GM12875 (cell line): ENCODE measurements around the gene GPR153.

Experiments used
- H3K4me3 ChIP-seq: one replicate; pipeline ENCODE4 v1.5.1; 2011; ENCODE audit warnings: low read depth, low read length, control low read depth
- TF ChIP-seq, protein P1 (sequence below): IDR thresholded peaks from 2 replicates; pipeline ENCODE4 v1.5.1; 2011; ENCODE audit warnings: low read depth, mild to moderate bottlenecking, control low read depth, inconsistent platforms, low read length, moderate library complexity, borderline replicate concordance; ENCODE audit not compliant: insufficient read depth

The GPR153 gene

DNA sequence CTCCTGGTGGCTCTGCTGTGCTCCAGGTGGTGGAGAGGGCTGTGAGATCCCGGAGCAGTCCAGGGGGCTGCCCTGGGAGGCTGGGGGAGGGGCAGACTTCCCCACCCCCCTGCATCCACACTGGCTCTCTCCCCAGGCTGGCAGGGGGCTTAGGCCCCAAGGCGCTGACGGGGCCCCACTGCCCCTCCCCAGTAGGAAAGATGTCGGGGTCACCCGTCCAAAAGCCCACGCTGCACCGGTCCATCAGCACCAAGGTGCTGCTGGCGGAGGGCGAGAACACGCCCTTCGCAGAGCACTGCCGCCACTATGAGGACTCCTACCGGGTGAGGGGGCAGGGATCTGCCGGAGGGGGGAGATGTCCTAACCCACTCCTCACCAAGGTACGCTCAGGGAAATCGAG is 49.2 kb downstream of the GPR153 start:
- TF ChIP-seq, protein P1, sequence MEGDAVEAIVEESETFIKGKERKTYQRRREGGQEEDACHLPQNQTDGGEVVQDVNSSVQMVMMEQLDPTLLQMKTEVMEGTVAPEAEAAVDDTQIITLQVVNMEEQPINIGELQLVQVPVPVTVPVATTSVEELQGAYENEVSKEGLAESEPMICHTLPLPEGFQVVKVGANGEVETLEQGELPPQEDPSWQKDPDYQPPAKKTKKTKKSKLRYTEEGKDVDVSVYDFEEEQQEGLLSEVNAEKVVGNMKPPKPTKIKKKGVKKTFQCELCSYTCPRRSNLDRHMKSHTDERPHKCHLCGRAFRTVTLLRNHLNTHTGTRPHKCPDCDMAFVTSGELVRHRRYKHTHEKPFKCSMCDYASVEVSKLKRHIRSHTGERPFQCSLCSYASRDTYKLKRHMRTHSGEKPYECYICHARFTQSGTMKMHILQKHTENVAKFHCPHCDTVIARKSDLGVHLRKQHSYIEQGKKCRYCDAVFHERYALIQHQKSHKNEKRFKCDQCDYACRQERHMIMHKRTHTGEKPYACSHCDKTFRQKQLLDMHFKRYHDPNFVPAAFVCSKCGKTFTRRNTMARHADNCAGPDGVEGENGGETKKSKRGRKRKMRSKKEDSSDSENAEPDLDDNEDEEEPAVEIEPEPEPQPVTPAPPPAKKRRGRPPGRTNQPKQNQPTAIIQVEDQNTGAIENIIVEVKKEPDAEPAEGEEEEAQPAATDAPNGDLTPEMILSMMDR, result no peak
- no peak overlapping the region for H3K4me3 ChIP-seq

DNA sequence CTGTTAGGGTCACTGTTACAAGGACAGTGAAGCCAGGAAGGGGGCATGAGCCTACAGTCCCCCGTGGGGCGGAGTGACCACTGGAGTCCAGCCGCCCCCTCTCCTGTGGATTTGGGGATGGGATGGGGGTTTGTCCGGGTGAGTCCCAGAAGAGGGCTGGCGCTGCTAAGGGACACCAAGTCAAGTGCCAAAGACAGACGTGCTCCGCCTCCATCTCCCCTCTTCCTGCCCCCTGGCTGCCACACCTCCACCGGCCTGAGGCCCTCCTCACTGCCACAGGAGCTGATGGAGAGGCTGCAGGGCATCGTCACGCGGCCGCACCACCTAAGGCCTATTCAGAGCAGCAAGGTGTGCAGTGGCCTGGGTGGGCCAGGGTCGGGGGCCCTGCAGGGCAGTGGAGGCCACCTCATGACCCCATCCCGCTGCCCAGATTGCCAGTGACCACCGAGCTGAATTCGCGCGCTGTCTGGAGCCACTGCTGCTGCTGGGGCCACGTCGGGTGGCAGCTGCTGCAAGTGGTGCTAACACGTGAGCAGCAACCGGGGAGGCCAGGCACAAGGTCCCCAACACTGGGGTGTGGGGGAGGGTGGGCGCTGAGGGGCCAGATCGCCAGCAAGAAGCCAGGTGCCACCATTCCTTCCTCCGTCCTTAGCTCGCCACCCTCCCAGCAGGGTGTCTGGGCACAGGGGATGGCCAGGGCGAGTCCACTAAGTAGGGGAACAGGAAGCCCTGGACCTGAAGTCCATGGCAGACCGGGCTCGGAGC is 50.1 kb downstream of the GPR153 start:
- no peak overlapping the region for H3K4me3 ChIP-seq
- TF ChIP-seq, protein P1, result no peak

DNA sequence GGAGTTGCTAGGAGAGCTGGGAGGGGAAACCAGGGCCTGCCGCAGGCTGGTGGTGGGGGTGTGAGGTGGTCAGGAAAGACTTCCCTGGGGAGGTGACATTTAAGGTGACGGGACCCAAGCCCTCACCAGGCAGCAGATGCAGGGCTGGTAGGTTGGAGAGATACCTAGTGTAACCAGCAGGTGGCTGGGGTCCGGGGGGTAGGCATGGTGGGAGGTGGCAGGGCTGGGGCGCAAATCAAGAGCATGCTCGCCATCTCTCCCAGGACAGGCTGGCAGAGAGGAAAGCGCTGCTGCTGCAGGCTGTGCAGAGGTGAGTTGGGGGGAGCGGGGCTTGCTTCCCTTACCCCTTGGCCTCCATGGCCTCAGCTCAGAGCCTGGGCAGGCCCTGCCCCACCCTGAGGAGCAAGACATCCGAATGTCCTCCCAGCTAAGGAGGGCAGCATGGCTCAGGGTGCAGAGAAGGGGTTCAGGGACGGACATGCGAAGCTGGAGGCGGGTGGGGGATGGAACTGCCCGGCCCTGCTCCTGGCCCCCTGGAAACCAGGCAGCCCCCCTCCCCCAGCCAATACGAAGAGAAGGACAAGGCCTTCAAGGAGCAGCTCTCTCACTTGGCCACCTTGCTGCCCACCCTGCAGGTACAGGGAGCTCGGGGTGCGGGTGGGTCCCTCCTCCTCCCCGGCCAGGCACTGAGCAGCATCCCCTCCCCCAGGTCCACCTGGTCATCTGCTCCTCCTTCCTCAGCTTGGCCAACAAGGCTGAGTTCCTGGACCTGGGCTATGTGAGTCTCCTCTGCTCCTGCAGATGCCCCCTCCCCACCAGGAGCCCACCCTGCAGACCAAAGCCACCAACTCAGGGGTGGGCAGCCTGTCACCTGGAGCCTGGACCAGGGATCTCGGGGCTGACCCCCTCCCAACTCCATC is 51.0 kb downstream of the GPR153 start:
- TF ChIP-seq, protein P1, result peak; percentile 55; the same call in 1 of the 2 replicates
- no peak overlapping the region for H3K4me3 ChIP-seq

DNA sequence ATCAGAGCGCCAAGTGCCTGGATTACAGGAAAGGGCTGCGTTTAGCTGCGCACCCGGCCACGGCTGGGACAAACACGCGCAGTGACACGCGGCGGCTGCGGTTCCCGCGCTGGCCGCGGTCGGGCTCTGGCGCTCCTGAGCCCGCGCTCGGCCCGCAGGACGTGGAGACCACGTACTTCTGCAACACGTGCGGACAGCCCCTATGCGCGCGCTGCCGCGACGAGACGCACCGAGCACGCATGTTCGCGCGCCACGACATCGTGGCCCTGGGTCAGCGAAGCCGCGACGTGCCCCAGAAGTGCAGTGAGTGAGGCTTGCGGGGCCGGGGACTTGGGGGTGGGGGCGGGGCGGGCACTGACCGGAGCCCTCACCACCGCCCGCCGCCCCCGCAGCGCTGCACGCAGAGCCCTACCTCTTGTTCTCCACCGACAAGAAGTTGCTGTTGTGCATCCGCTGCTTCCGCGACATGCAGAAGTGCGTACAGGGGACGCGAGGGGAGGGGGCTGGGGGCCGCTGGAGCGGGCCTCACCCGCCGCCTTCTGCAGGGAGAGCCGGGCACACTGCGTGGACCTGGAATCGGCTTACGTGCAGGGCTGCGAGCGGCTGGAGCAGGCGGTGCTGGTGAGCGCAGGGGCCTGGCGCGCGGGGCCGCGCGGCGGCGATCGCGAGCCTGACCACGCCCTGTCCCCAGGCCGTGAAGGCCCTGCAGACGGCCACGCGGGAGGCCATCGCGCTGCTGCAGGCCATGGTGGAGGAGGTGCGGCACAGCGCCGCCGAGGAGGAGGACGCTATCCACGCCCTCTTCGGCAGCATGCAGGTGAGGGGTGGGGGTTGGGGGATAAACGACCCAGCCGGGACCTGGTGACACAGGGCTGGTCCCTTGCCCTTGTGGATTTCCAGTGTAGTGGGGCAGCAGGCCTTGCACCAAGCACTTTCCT is 51.9 kb downstream of the GPR153 start:
- TF ChIP-seq, protein P1, result peak; percentile 69
- peak overlapping the region; percentile 10 for H3K4me3 ChIP-seq

DNA sequence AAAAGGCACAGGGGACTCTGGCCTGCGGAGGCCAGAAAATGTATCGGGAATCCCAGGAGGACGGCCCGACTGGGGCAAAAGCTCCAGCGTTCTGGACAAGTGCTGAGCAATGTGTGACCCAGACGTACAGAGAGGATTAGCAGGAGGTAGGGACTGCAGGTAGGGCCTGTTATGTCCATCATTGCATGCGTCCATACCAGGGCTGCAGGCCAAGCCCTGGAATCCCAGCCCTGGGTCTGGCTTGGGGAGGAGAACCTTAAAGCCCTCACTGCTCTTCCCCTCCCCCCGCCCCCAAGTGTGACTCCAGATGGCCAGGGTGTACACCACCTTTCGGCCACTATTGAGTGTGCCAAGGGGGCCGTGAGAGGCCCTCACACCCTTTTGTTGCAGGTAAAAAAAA is 53.0 kb downstream of the GPR153 start:
- TF ChIP-seq, protein P1, result no peak
- no peak overlapping the region for H3K4me3 ChIP-seq

DNA sequence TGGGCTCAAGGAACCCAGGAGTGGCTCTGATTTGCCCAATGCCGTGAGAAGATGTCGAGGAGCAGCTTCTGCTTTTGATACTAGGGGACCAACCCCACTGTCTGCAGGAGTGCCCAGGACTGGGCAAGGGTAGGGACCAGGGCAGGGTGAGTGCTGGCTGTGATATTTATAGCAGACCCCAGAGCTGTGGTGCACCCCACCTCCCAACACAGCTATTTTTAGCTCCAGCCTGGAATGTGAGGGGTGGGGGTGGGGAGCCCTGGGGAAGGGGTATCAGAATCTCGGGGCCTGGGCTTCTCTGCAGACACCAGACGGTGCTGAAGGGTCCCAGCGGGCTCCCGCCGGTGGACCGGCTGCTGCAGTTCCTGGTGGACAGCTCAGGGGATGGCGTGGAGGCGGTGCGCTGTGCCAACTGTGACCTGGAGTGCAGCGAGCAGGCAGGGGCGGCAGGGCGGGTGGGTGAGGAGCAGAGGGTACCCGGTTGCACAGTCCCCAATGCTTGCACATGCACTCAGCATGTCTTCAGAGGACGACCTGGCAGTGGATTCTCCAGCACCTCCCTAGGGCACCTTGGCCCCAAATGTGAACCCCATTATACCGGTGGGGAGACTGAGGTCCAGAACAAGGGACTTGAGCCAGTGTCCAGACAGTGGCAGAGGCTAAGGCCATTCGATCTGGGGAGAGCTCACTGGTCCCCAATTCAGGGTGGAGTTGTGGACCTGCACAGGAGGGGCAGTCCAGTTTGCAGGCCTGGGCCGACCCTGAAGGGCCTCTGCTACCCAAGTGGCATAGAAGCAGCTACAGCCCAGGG is 53.6 kb downstream of the GPR153 start:
- H3K4me3 ChIP-seq, result peak overlapping the region; percentile 88
- TF ChIP-seq, protein P1, result no peak
